Measurements from ENCODE around the gene UGT1A10. TPM values are rescaled to one million over a fixed set of nuclear protein-coding genes. Genes with fewer than 3 reads are reported as not detected.

Gene UGT1A10
- total RNA-seq, 1 donor from 2014 or later = not detected

- Mint-ChIP-seq H3K4me1 (ENCODE audit: low read depth) (peaks cover 24% of the 10 kb centered on the region), H3K36me3 (ENCODE audit: low read depth) (peaks cover 1% of the 10 kb centered on the region), H3K4me3 (ENCODE audit: unreplicated experiment) (no peak overlapping the region), H3K9me3 (ENCODE audit: low read depth) (no peaks in the 10 kb centered on the region), H3K27ac (ENCODE audit: unreplicated experiment) (peak overlapping the region; percentile 49), H3K27me3 (ENCODE audit: low read depth) (peaks cover 6% of the 10 kb centered on the region)
- no peak for TF ChIP-seq CTCF (IDR thresholded peaks at IDR 0.05)
- DNase-seq (ENCODE audit: low spot score) = no peak
These were observed 181.9 kb downstream of the UGT1A10 start for GRCh38 chr2:233817995-233818638.

GRCh38 chr2:233818639-233819621, 182.7 kb downstream of the UGT1A10 start:
- TF ChIP-seq CTCF (IDR thresholded peaks at IDR 0.05) = no peak
- no peak for DNase-seq (ENCODE audit: low spot score)
- Mint-ChIP-seq H3K4me1 (ENCODE audit: low read depth) (peaks cover 24% of the 10 kb centered on the region), H3K4me3 (ENCODE audit: unreplicated experiment) (no peak overlapping the region), H3K36me3 (ENCODE audit: low read depth) (peaks cover 1% of the 10 kb centered on the region), H3K27me3 (ENCODE audit: low read depth) (peaks cover 6% of the 10 kb centered on the region), H3K27ac (ENCODE audit: unreplicated experiment) (no peak overlapping the region), H3K9me3 (ENCODE audit: low read depth) (no peaks in the 10 kb centered on the region)

GRCh38 chr2:233819884-233820773, 183.9 kb downstream of the UGT1A10 start:
- peaks cover 24% of the 10 kb centered on the region for H3K4me1 Mint-ChIP-seq (ENCODE audit: low read depth)
- no peak overlapping the region for H3K4me3 Mint-ChIP-seq (ENCODE audit: unreplicated experiment)
- DNase-seq (ENCODE audit: low spot score) = peak; percentile 82
- no peak overlapping the region for H3K27ac Mint-ChIP-seq (ENCODE audit: unreplicated experiment)
- no peak for TF ChIP-seq CTCF (IDR thresholded peaks at IDR 0.05)
- H3K9me3 Mint-ChIP-seq (ENCODE audit: low read depth) = no peaks in the 10 kb centered on the region
- peaks cover 1% of the 10 kb centered on the region for H3K36me3 Mint-ChIP-seq (ENCODE audit: low read depth)
- peaks cover 6% of the 10 kb centered on the region for H3K27me3 Mint-ChIP-seq (ENCODE audit: low read depth)

- Mint-ChIP-seq H3K27ac (ENCODE audit: unreplicated experiment) (no peak overlapping the region), H3K27me3 (ENCODE audit: low read depth) (peaks cover 6% of the 10 kb centered on the region)
- peak; percentile 50 for DNase-seq (ENCODE audit: low spot score)
These were observed 184.5 kb downstream of the UGT1A10 start for GRCh38 chr2:233820774-233821105.

More at GRCh38 chr2:233820774-233821105, 184.5 kb downstream of the UGT1A10 start:
- H3K4me3 Mint-ChIP-seq (ENCODE audit: unreplicated experiment) = no peak overlapping the region
- H3K9me3 Mint-ChIP-seq (ENCODE audit: low read depth) = no peaks in the 10 kb centered on the region
- peaks cover 22% of the 10 kb centered on the region for H3K4me1 Mint-ChIP-seq (ENCODE audit: low read depth)
- no peak for TF ChIP-seq CTCF (IDR thresholded peaks at IDR 0.05)
- peaks cover 1% of the 10 kb centered on the region for H3K36me3 Mint-ChIP-seq (ENCODE audit: low read depth)
